Erythroblast (primary cell): ENCODE data around the gene SNX10.

ENCODE experiments used
- GATA1 ChIP-seq: IDR thresholded peaks from 2 replicates; pipeline ENCODE4 v1.6.1; 2011; ENCODE audit warnings: low read depth, mild to moderate bottlenecking, control low read depth, low read length, moderate library complexity
- POLR2A ChIP-seq: IDR thresholded peaks from 2 replicates; pipeline ENCODE4 v1.6.1; 2011; ENCODE audit warnings: mild to moderate bottlenecking, low read length

DNA sequence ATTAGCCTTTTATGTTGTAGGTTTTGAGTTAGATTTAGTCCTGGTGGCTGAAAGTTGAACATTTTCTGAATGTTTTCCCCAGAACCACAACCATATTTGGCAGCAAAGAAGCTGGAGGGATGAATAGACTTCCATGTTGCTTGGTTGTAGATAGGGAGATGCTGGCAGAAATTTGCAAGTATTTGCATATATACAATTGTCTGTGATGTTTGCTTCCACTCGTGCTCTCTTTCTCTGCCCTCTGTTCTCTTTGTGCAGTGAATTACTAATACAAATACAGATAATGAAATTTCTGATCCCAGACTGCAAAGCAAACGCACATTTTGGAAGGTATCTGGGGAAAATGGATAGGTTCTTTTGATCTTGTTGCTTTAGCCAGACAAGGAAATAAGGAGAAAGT lies 96.1 kb downstream of the SNX10 start:
- TF ChIP-seq POLR2A (no peak), GATA1 (no peak)
